HCT116 (cell line): ENCODE results near the gene ANO3. TPM values are rescaled to one million over a fixed set of nuclear protein-coding genes. Genes with fewer than 3 reads are reported as not detected.
"Not testable (repeated sequence)": the region's sequence is repeated elsewhere in the genome, so short reads cannot be mapped to it uniquely, and the experiment has no call there.

Experiments
- ATAC-seq: fragments of 200-7000 bp; cut with Tn5 transposase; 2 replicates; pipeline ENCODE4 v1.9.1; 2020; ENCODE audit warnings: mild to moderate bottlenecking, moderate library complexity
- BruUV-seq: library from RNA; stranded (reverse); fragments of 400-500 nt; replicated peaks from 2 replicates; lab custom pipeline; 2021; lab: Mats Ljungman, UMichigan
- CTCF ChIA-PET: fragments of 300-600 bp; sonication (Branson Sonifier 250); formaldehyde crosslinking; loops from one replicate; lab custom pipeline; 2021; ENCODE audit warnings: antibody characterized with exemption; lab: Charles Lee
- POLR2A ChIA-PET: fragments of 300-600, 350-600 bp; sonication (Branson Sonifier 250); formaldehyde crosslinking; loops from one replicate; lab custom pipeline; 2021; ENCODE audit warnings: antibody characterized with exemption; lab: Charles Lee
- RAD21 ChIA-PET, 2 experiments: fragments of 300-600 bp; sonication (Branson Sonifier 250); formaldehyde crosslinking; loops; one replicate each; lab custom pipeline; 2023; ENCODE audit warnings: low total read pairs in 2 of 2; ENCODE audit not compliant: uncharacterized antibody in 2 of 2, unreplicated experiment in 2 of 2, low non-redundant PET in 1 of 2; lab: Charles Lee
- DNase-seq: peaks from one replicate; pipeline ENCODE4 v3.0.0-alpha.2; 2010; ENCODE audit warnings: low read depth, low spot score
- H2AFZ ChIP-seq: fragments of 200-600 bp; shearing (Covaris generic), sonication (generic); 2 replicates; pipeline ENCODE4 v1.6.1; 2017; ENCODE audit warnings: low read depth, mixed run types, mixed read lengths, antibody characterized with exemption, low read length; ENCODE audit not compliant: poor library complexity, severe bottlenecking
- H3K27ac ChIP-seq: 2 replicates; pipeline ENCODE4 v1.5.1; 2012; ENCODE audit warnings: low read depth, low read length
- H3K27me3 ChIP-seq: fragments of 200-600 bp; sonication (generic); 2 replicates; pipeline ENCODE4 v1.6.1; 2016; ENCODE audit warnings: mixed run types, low read length, mixed read lengths; ENCODE audit not compliant: insufficient read depth
- H3K36me3 ChIP-seq, 2 experiments: fragments of 200-500 bp in 1 of 2; fragments of 200-600 bp in 1 of 2; sonication (Bioruptor generic) in 1 of 2; sonication (generic) in 1 of 2; 2 replicates each; pipeline versions ENCODE4 v1.5.1 to v1.6.1; 2014 to 2016; ENCODE audit warnings: low read length in 2 of 2, inconsistent platforms in 1 of 2, mixed read lengths in 1 of 2, mixed run types in 1 of 2; ENCODE audit not compliant: insufficient read depth in 2 of 2, control insufficient read depth in 1 of 2
- H3K4me1 ChIP-seq, 2 experiments: fragments of 200-600 bp in 1 of 2; sonication (generic) in 1 of 2; 2 replicates each; pipeline versions ENCODE4 v1.5.1 to v1.6.1; 2012 to 2017; ENCODE audit warnings: low read length in 2 of 2, inconsistent platforms in 1 of 2, mild to moderate bottlenecking in 1 of 2, mixed read lengths in 1 of 2, mixed run types in 1 of 2, moderate library complexity in 1 of 2; ENCODE audit not compliant: insufficient read depth in 2 of 2, control insufficient read depth in 1 of 2
- H3K4me2 ChIP-seq: fragments of 200-600 bp; sonication (generic); 2 replicates; pipeline ENCODE4 v1.6.1; 2017; ENCODE audit warnings: mixed run types, low read length, mixed read lengths
- H3K4me3 ChIP-seq, 2 experiments: fragments of 200-600 bp in 1 of 2; sonication (generic) in 1 of 2; replicated peaks in 1 of 2; 2 replicates each; pipeline ENCODE4 v1.5.1; 2011 to 2016; ENCODE audit warnings: low read length in 2 of 2, control low read depth in 1 of 2, low read depth in 1 of 2, mild to moderate bottlenecking in 1 of 2, mixed read lengths in 1 of 2, mixed run types in 1 of 2
- H3K79me2 ChIP-seq: fragments of 200-600 bp; sonication (generic); 2 replicates; pipeline ENCODE4 v1.6.1; 2017; ENCODE audit warnings: mild to moderate bottlenecking, mixed run types, low read length, moderate library complexity, mixed read lengths; ENCODE audit not compliant: insufficient read depth
- H3K9ac ChIP-seq: fragments of 200-600 bp; sonication (generic); 2 replicates; pipeline ENCODE4 v1.6.1; 2016; ENCODE audit warnings: low read length, mixed read lengths
- H3K9me2 ChIP-seq: fragments of 200-600 bp; sonication (generic), shearing (Covaris generic); 2 replicates; pipeline ENCODE4 v1.6.1; 2017; ENCODE audit warnings: mixed run types, mild to moderate bottlenecking, moderate library complexity; ENCODE audit not compliant: insufficient read depth
- H3K9me3 ChIP-seq, 2 experiments: fragments of 200-500 bp in 1 of 2; fragments of 200-600 bp in 1 of 2; sonication (Bioruptor generic) in 1 of 2; sonication (generic) in 1 of 2; 2 replicates each; pipeline ENCODE4 v1.6.1; 2014 to 2017; ENCODE audit warnings: low read length in 2 of 2, mixed read lengths in 2 of 2, inconsistent platforms in 1 of 2, low read depth in 1 of 2, mild to moderate bottlenecking in 1 of 2, mixed run types in 1 of 2, moderate library complexity in 1 of 2; ENCODE audit not compliant: control insufficient read depth in 1 of 2, insufficient read depth in 1 of 2
- H4K20me1 ChIP-seq: fragments of 200-600 bp; sonication (generic), shearing (Covaris generic); 2 replicates; pipeline ENCODE4 v1.6.1; 2017; ENCODE audit warnings: mixed run types, mild to moderate bottlenecking, moderate library complexity; ENCODE audit not compliant: insufficient read depth
- CTCF ChIP-seq, 3 experiments: fragments of 200-600 bp in 1 of 3; sonication (generic) in 1 of 3; IDR thresholded peaks in 2 of 3; conservative IDR thresholded peaks in 1 of 3; 2 replicates each; pipeline ENCODE4 v1.5.1; 2012 to 2017; ENCODE audit warnings: low read depth in 2 of 3, low read length in 2 of 3, antibody characterized with exemption in 1 of 3, borderline replicate concordance in 1 of 3, control low read depth in 1 of 3, mild to moderate bottlenecking in 1 of 3, mixed read lengths in 1 of 3, mixed run types in 1 of 3, moderate library complexity in 1 of 3; ENCODE audit not compliant: insufficient read depth in 1 of 3
- FOSL1 ChIP-seq: IDR thresholded peaks from 2 replicates; pipeline ENCODE4 v1.6.1; 2012; ENCODE audit warnings: low read depth
- POLR2A ChIP-seq: IDR thresholded peaks from 2 replicates; pipeline ENCODE4 v1.7.0; 2011; ENCODE audit warnings: borderline replicate concordance; ENCODE audit not compliant: insufficient read depth, insufficient read length; ENCODE audit errors: extremely low read depth
- RAD21 ChIP-seq: IDR thresholded peaks from 2 replicates; pipeline ENCODE4 v1.6.1; 2012; ENCODE audit warnings: low read depth, mild to moderate bottlenecking
- ZNF274 ChIP-seq: fragments of 200-500 bp; sonication (Bioruptor generic); IDR thresholded peaks from 2 replicates; pipeline ENCODE4 v1.6.1; 2014; ENCODE audit warnings: mild to moderate bottlenecking, low read depth, low read length, inconsistent platforms
- intact Hi-C: fragments of 100-400 bp; cut with micrococcal nuclease; formaldehyde crosslinking; loops from 2 replicates; pipeline ENCODE4 v1.10.0; 2022
- total RNA-seq: library from RNA; stranded (reverse); gene quantifications from one replicate; pipeline ENCODE4 v1.2.1, GENCODE V29; 2021; ENCODE audit not compliant: unreplicated experiment

The ANO3 gene
- total RNA-seq, 1 experiment from 2014 or later, result not detected

- H3K79me2 ChIP-seq, result no peaks in the 10 kb centered on the region
- DNase-seq, result peak; percentile 2
- H3K9ac ChIP-seq, result no peak overlapping the region
- POLR2A ChIA-PET, result no interaction called here
- no peaks in the 10 kb centered on the region; a peak in 1 of 4 replicates for H3K9me3 ChIP-seq
- H2AFZ ChIP-seq, result no peak overlapping the region
- BruUV-seq, result no TSS peak
- no peaks in the 10 kb centered on the region for H3K9me2 ChIP-seq
- no peak overlapping the region for H3K27ac ChIP-seq
- H3K27me3 ChIP-seq, result no peaks in the 10 kb centered on the region
- intact Hi-C loops, result loop anchor here (10.0 kb wide), 1 partner anchor 357 kb away; no protein-coding TSS in a partner anchor
- H4K20me1 ChIP-seq, result no peaks in the 10 kb centered on the region
- H3K36me3 ChIP-seq, result no peaks in the 10 kb centered on the region
- RAD21 ChIA-PET, result interaction anchor here in 1 of 2 experiments (0.6 kb wide), 1 partner anchor 1190 kb away, joined by 3 read pairs; no protein-coding TSS in a partner anchor
- no peak for TF ChIP-seq POLR2A
- no peak for TF ChIP-seq FOSL1
- TF ChIP-seq RAD21, result peak; percentile 26; the same call in 1 of the 2 replicates
- no peak for TF ChIP-seq ZNF274
- peak; percentile 8 to 52 (median 29); a peak in 3 of 6 replicates for TF ChIP-seq CTCF (IDR thresholded peaks at IDR 0.05 in 2 of 3, conservative IDR thresholded peaks at IDR 0.05 in 1 of 3; ENCODE audit: borderline replicate concordance in 1 of 3, insufficient read depth in 1 of 3, low read depth in 2 of 3, low read length in 2 of 3)
- TF ChIP-seq, all 23 proteins: peak for 2
- H3K4me1 ChIP-seq, result no peaks in the 10 kb centered on the region
- H3K4me3 ChIP-seq, result no peak overlapping the region
- H3K4me2 ChIP-seq, result no peak overlapping the region
- no peak for ATAC-seq
- CTCF ChIA-PET, result no interaction called here
These were observed 34.5 kb upstream of the ANO3 start for GRCh38 chr11:26297189-26297975.

- BruUV-seq, H3K9ac ChIP-seq, intact Hi-C loops, H3K27me3 ChIP-seq, H3K36me3 ChIP-seq, DNase-seq, H3K79me2 ChIP-seq, H3K9me3 ChIP-seq, POLR2A ChIA-PET, CTCF ChIA-PET, H2AFZ ChIP-seq, H3K4me1 ChIP-seq, ATAC-seq, H3K4me2 ChIP-seq, H4K20me1 ChIP-seq, H3K4me3 ChIP-seq, H3K9me2 ChIP-seq, RAD21 ChIA-PET, H3K27ac ChIP-seq: not testable (repeated sequence)
These were observed 15.6 kb upstream of the ANO3 start for GRCh38 chr11:26316372-26316771.
